Liver (tissue), 3 donors: ENCODE data around the gene KCNK16.

Source experiments
- SP1 ChIP-seq: IDR thresholded peaks from 2 replicates; pipeline ENCODE4 v1.6.1; 2018; ENCODE audit warnings: antibody characterized with exemption, mild to moderate bottlenecking
- TAF1 ChIP-seq: conservative IDR thresholded peaks from 2 replicates; pipeline ENCODE4 v1.6.1; 2016; ENCODE audit warnings: antibody characterized with exemption, mild to moderate bottlenecking
- YY1 ChIP-seq: IDR thresholded peaks from 2 replicates; pipeline ENCODE4 v1.6.1; 2016; ENCODE audit warnings: antibody characterized with exemption, mild to moderate bottlenecking
- TF ChIP-seq, protein P1 (sequence below): fragments of 150-350 bp; IDR thresholded peaks from 2 replicates; pipeline ENCODE4 v1.5.1; 2017; ENCODE audit warnings: improper control_type of control experiment, low read depth, low read length; ENCODE audit not compliant: missing input control
- TF ChIP-seq, protein P2 (sequence below): IDR thresholded peaks from 2 replicates; pipeline ENCODE4 v1.6.1; 2016; ENCODE audit warnings: antibody characterized with exemption, mild to moderate bottlenecking
- TF ChIP-seq, protein P3 (sequence below): IDR thresholded peaks from 2 replicates; pipeline ENCODE4 v1.6.1; 2016; ENCODE audit warnings: antibody characterized with exemption
- TF ChIP-seq, protein P4 (sequence below): IDR thresholded peaks from 2 replicates; pipeline ENCODE4 v1.6.1; 2016; ENCODE audit warnings: antibody characterized with exemption
- donor health status: healthy.
- donor health status: healthy.

GRCh38 chr6:39341352-39341751 lies 18.9 kb upstream of the KCNK16 start:
- TF ChIP-seq, protein P1, sequence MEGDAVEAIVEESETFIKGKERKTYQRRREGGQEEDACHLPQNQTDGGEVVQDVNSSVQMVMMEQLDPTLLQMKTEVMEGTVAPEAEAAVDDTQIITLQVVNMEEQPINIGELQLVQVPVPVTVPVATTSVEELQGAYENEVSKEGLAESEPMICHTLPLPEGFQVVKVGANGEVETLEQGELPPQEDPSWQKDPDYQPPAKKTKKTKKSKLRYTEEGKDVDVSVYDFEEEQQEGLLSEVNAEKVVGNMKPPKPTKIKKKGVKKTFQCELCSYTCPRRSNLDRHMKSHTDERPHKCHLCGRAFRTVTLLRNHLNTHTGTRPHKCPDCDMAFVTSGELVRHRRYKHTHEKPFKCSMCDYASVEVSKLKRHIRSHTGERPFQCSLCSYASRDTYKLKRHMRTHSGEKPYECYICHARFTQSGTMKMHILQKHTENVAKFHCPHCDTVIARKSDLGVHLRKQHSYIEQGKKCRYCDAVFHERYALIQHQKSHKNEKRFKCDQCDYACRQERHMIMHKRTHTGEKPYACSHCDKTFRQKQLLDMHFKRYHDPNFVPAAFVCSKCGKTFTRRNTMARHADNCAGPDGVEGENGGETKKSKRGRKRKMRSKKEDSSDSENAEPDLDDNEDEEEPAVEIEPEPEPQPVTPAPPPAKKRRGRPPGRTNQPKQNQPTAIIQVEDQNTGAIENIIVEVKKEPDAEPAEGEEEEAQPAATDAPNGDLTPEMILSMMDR, result no peak
- TF ChIP-seq YY1 (no peak), SP1 (no peak), TAF1 (no peak)
- TF ChIP-seq, protein P2, sequence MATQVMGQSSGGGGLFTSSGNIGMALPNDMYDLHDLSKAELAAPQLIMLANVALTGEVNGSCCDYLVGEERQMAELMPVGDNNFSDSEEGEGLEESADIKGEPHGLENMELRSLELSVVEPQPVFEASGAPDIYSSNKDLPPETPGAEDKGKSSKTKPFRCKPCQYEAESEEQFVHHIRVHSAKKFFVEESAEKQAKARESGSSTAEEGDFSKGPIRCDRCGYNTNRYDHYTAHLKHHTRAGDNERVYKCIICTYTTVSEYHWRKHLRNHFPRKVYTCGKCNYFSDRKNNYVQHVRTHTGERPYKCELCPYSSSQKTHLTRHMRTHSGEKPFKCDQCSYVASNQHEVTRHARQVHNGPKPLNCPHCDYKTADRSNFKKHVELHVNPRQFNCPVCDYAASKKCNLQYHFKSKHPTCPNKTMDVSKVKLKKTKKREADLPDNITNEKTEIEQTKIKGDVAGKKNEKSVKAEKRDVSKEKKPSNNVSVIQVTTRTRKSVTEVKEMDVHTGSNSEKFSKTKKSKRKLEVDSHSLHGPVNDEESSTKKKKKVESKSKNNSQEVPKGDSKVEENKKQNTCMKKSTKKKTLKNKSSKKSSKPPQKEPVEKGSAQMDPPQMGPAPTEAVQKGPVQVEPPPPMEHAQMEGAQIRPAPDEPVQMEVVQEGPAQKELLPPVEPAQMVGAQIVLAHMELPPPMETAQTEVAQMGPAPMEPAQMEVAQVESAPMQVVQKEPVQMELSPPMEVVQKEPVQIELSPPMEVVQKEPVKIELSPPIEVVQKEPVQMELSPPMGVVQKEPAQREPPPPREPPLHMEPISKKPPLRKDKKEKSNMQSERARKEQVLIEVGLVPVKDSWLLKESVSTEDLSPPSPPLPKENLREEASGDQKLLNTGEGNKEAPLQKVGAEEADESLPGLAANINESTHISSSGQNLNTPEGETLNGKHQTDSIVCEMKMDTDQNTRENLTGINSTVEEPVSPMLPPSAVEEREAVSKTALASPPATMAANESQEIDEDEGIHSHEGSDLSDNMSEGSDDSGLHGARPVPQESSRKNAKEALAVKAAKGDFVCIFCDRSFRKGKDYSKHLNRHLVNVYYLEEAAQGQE, result no peak
- TF ChIP-seq, protein P3, sequence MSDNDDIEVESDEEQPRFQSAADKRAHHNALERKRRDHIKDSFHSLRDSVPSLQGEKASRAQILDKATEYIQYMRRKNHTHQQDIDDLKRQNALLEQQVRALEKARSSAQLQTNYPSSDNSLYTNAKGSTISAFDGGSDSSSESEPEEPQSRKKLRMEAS, result no peak
- TF ChIP-seq, protein P4, sequence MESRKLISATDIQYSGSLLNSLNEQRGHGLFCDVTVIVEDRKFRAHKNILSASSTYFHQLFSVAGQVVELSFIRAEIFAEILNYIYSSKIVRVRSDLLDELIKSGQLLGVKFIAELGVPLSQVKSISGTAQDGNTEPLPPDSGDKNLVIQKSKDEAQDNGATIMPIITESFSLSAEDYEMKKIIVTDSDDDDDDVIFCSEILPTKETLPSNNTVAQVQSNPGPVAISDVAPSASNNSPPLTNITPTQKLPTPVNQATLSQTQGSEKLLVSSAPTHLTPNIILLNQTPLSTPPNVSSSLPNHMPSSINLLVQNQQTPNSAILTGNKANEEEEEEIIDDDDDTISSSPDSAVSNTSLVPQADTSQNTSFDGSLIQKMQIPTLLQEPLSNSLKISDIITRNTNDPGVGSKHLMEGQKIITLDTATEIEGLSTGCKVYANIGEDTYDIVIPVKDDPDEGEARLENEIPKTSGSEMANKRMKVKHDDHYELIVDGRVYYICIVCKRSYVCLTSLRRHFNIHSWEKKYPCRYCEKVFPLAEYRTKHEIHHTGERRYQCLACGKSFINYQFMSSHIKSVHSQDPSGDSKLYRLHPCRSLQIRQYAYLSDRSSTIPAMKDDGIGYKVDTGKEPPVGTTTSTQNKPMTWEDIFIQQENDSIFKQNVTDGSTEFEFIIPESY, result no peak
